B cell (primary cell): ENCODE measurements around the gene FRYL. TPM values are rescaled to one million over a fixed set of nuclear protein-coding genes. Genes with fewer than 3 reads are reported as not detected.

Experiments used
- ATAC-seq: fragments of 200-7000 bp; cut with Tn5 transposase; one replicate; pipeline ENCODE4 v1.10.0; 2021; ENCODE audit warnings: low read depth, mild to moderate bottlenecking, moderate number of reproducible peaks, moderate library complexity
- CTCF ChIA-PET: fragments of 350-600 bp; sonication (Branson Sonifier 250); formaldehyde crosslinking; loops from one replicate; lab custom pipeline; 2021; ENCODE audit warnings: antibody characterized with exemption, inconsistent platforms; lab: Charles Lee
- POLR2A ChIA-PET: fragments of 350-600 bp; sonication (Branson Sonifier 250); formaldehyde crosslinking; loops from one replicate; lab custom pipeline; 2021; ENCODE audit warnings: antibody characterized with exemption; lab: Charles Lee
- DNase-seq: peaks from one replicate; pipeline ENCODE4 v3.0.0; 2013
- H2AFZ ChIP-seq: 2 replicates; pipeline ENCODE4 v1.6.1; 2012; ENCODE audit warnings: mild to moderate bottlenecking, low read depth, low read length; ENCODE audit not compliant: insufficient read depth, poor library complexity, severe bottlenecking
- H3K27ac ChIP-seq, 2 donors: 1 replicate in 1 of 2; 2 replicates in 1 of 2; pipeline ENCODE4 v1.5.1; 2012 to 2013; ENCODE audit warnings: low read length in 2 of 2, mild to moderate bottlenecking in 2 of 2, moderate library complexity in 1 of 2
- H3K27me3 ChIP-seq, 4 experiments: fragments of 200-600 bp in 1 of 4; sonication (generic) in 1 of 4; replicated peaks in 1 of 4; 1 replicate in 2 of 4; 2 replicates in 2 of 4; pipeline versions ENCODE4 v1.6.1 to v1.7.0; 2013 to 2016; ENCODE audit warnings: low read length in 3 of 4, mild to moderate bottlenecking in 2 of 4, mixed read lengths in 1 of 4, moderate library complexity in 1 of 4; ENCODE audit not compliant: insufficient read depth in 4 of 4, control insufficient read depth in 3 of 4; ENCODE audit errors: control extremely low read depth in 1 of 4
- H3K36me3 ChIP-seq, 2 experiments: replicated peaks in 1 of 2; 1 replicate in 1 of 2; 2 replicates in 1 of 2; pipeline versions ENCODE4 v1.6.1 to v1.7.1; 2013; ENCODE audit warnings: low read length in 1 of 2; ENCODE audit not compliant: insufficient read depth in 2 of 2, control insufficient read depth in 1 of 2; ENCODE audit errors: control extremely low read depth in 1 of 2, extremely low read depth in 1 of 2
- H3K4me1 ChIP-seq, 2 donors: fragments of 200-600 bp in 1 of 2; sonication (generic) in 1 of 2; 1 replicate in 1 of 2; 2 replicates in 1 of 2; pipeline versions ENCODE4 v1.5.1 to v1.6.1; 2013 to 2017; ENCODE audit warnings: low read length in 2 of 2; ENCODE audit not compliant: control insufficient read depth in 2 of 2, insufficient read depth in 2 of 2
- H3K4me2 ChIP-seq: replicated peaks from 2 replicates; pipeline ENCODE3; 2012; ENCODE audit warnings: mild to moderate bottlenecking, low read depth, low read length; ENCODE audit not compliant: poor library complexity, severe bottlenecking
- H3K4me3 ChIP-seq, 5 experiments: fragments of 200-600 bp in 1 of 5; sonication (generic) in 1 of 5; 1 replicate in 3 of 5; 2 replicates in 2 of 5; pipeline versions ENCODE4 v1.5.1 to v1.7.0; 2011 to 2016; ENCODE audit warnings: low read length in 4 of 5, mild to moderate bottlenecking in 4 of 5, low read depth in 2 of 5, control low read depth in 1 of 5, moderate library complexity in 1 of 5; ENCODE audit not compliant: insufficient read depth in 1 of 5; ENCODE audit errors: control extremely low read depth in 1 of 5, extremely low read depth in 1 of 5
- H3K79me2 ChIP-seq: fragments of 200-600 bp; sonication (generic); one replicate; pipeline ENCODE4 v1.6.0; 2016; ENCODE audit warnings: low read length; ENCODE audit not compliant: control insufficient read depth, insufficient read depth
- H3K9ac ChIP-seq: fragments of 200-600 bp; sonication (generic); 2 replicates; pipeline ENCODE4 v1.6.1; 2017; ENCODE audit warnings: mild to moderate bottlenecking, low read length, moderate library complexity
- H3K9me3 ChIP-seq, 3 donors: one replicate each; pipeline versions ENCODE4 v1.6.1 to v1.7.1; 2013; ENCODE audit warnings: low read length in 2 of 3; ENCODE audit not compliant: control insufficient read depth in 2 of 3, insufficient read depth in 1 of 3; ENCODE audit errors: control extremely low read depth in 1 of 3
- H4K20me1 ChIP-seq: 2 replicates; pipeline ENCODE4 v1.6.0; 2012; ENCODE audit warnings: mild to moderate bottlenecking, low read length; ENCODE audit not compliant: insufficient read depth, control insufficient read depth, poor library complexity, severe bottlenecking
- H3K27ac Mint-ChIP-seq: one replicate; pipeline ENCODE4 v1.8.0; 2021; ENCODE audit warnings: mixed read lengths
- H3K27me3 Mint-ChIP-seq: one replicate; pipeline ENCODE4 v1.8.0; 2021; ENCODE audit warnings: mixed read lengths
- H3K4me1 Mint-ChIP-seq: one replicate; pipeline ENCODE4 v1.8.0; 2021; ENCODE audit warnings: mixed read lengths
- H3K4me3 Mint-ChIP-seq: one replicate; pipeline ENCODE4 v1.8.0; 2021; ENCODE audit warnings: mixed read lengths
- H3K9me3 Mint-ChIP-seq: one replicate; pipeline ENCODE4 v1.8.0; 2022; ENCODE audit warnings: mixed read lengths; ENCODE audit not compliant: insufficient read depth
- CTCF ChIP-seq: fragments of 200-600 bp; IDR thresholded peaks from one replicate; pipeline ENCODE4 v1.8.0; 2022; ENCODE audit warnings: antibody characterized with exemption, mild to moderate bottlenecking
- EZH2 ChIP-seq: IDR thresholded peaks from 2 replicates; pipeline ENCODE4 v1.6.1; 2012; ENCODE audit warnings: borderline replicate concordance, low read depth, mild to moderate bottlenecking, moderate library complexity, low read length; ENCODE audit not compliant: insufficient read depth, poor library complexity, severe bottlenecking
- WGBS: methylation state at CpG from one replicate; pipeline ENCODE4 v1.1.5; 2013; ENCODE audit warnings: missing lambda C conversion rate; ENCODE audit not compliant: insufficient coverage; 5-methylcytosine and 5-hydroxymethylcytosine counted together
- intact Hi-C: fragments of 100-400 bp; cut with micrococcal nuclease; formaldehyde crosslinking; loops from one replicate; pipeline ENCODE4 v1.10.0; 2022
- polyA plus RNA-seq: library from polyadenylated mRNA; depleted of rRNA; stranded (reverse); fragments of >200 nt; gene quantifications from 2 replicates; pipeline ENCODE4 v1.2.3, GENCODE V29; 2012
- total RNA-seq, 2 donors: library from RNA; stranded (reverse); fragments of 120-200 nt in 1 of 2; gene quantifications; 1 replicate in 1 of 2; 2 replicates in 1 of 2; pipeline versions ENCODE4 v1.2.3 to v1.2.4, GENCODE V29; 2013 to 2022

The FRYL gene
- total and polyA plus RNA-seq, 2 donors (not counting 1 experiment from before 2014, with no cell fraction given) = 15.5 to 138 TPM

GRCh38 chr4:48504352-48504751, 275.7 kb downstream of the FRYL start:
- H3K27ac Mint-ChIP-seq = no peak overlapping the region
- Histone ChIP-seq H3K9ac (no peak overlapping the region), H3K4me3 (no peak overlapping the region), H4K20me1 (no peaks in the 10 kb centered on the region), H3K4me2 (no peak overlapping the region), H3K27ac (no peak overlapping the region), H3K79me2 (no peaks in the 10 kb centered on the region), H2AFZ (no peak overlapping the region), H3K27me3 (no peaks in the 10 kb centered on the region), H3K4me1 (no peaks in the 10 kb centered on the region), H3K9me3 (no peaks in the 10 kb centered on the region), H3K36me3 (peaks cover 13 to 58% of the 10 kb centered on the region in 2 experiments)
- intact Hi-C loops = no loop called here
- no peak for TF ChIP-seq CTCF
- TF ChIP-seq EZH2 = no peak
- no peaks in the 10 kb centered on the region for H3K4me1 Mint-ChIP-seq
- no peak overlapping the region for H3K4me3 Mint-ChIP-seq
- no peaks in the 10 kb centered on the region for H3K9me3 Mint-ChIP-seq
- POLR2A ChIA-PET = no interaction called here
- H3K27me3 Mint-ChIP-seq = no peaks in the 10 kb centered on the region
- ATAC-seq (no peak), DNase-seq (no peak)
- WGBS = no CpG with 5 or more reads among the region's 1 CpG
- CTCF ChIA-PET = no interaction called here

- no peak overlapping the region for H3K27ac ChIP-seq
- DNase-seq (no peak), ATAC-seq (no peak)
- intact Hi-C loops = no loop called here
- no peak overlapping the region for H2AFZ ChIP-seq
- no peak for TF ChIP-seq EZH2
- no peak for TF ChIP-seq CTCF
- Mint-ChIP-seq H3K4me1 (no peaks in the 10 kb centered on the region), H3K27me3 (no peaks in the 10 kb centered on the region), H3K9me3 (no peaks in the 10 kb centered on the region), H3K27ac (no peak overlapping the region), H3K4me3 (no peak overlapping the region)
- H3K4me3 ChIP-seq = no peak overlapping the region
- ChIA-PET POLR2A (no interaction called here), CTCF (no interaction called here)
- H3K4me2 ChIP-seq = no peak overlapping the region
- no peaks in the 10 kb centered on the region for H4K20me1 ChIP-seq
- no peaks in the 10 kb centered on the region for H3K79me2 ChIP-seq
- H3K36me3 ChIP-seq = peaks cover 11 to 58% of the 10 kb centered on the region in 2 experiments
- H3K27me3 ChIP-seq = no peaks in the 10 kb centered on the region
- no peak overlapping the region for H3K9ac ChIP-seq
- H3K9me3 ChIP-seq = no peaks in the 10 kb centered on the region
- no peaks in the 10 kb centered on the region for H3K4me1 ChIP-seq
- no CpG with 5 or more reads among the region's 2 CpGs for WGBS
These were observed 276.1 kb downstream of the FRYL start for GRCh38 chr4:48504026-48504330.
